H1 (cell line): ENCODE results near the gene EWSR1. TPM values are rescaled to one million over a fixed set of nuclear protein-coding genes. Genes with fewer than 3 reads are reported as not detected.

Experiments used
- CTCF ChIA-PET: fragments of 300-600 bp; sonication (Branson Sonifier 250); formaldehyde crosslinking; loops from one replicate; lab custom pipeline; 2021; ENCODE audit not compliant: partially characterized antibody; lab: Charles Lee
- POLR2A ChIA-PET: fragments of 300-600 bp; sonication (Branson Sonifier 250); formaldehyde crosslinking; loops from one replicate; lab custom pipeline; 2021; ENCODE audit warnings: inconsistent platforms; ENCODE audit not compliant: partially characterized antibody; lab: Charles Lee
- DNase-seq, 2 experiments: peaks; one replicate each; pipeline versions ENCODE4 v3.0.0 to v3.0.0-alpha.2; 2010 to 2022; ENCODE audit warnings: low spot score in 2 of 2, low read depth in 1 of 2, mixed read lengths in 1 of 2
- FAIRE-seq: peaks from 2 replicates; lab custom pipeline; 2011; peaks lifted over from hg19 to GRCh38; lab: Jason Lieb, UNC
- H2AFZ ChIP-seq: 2 replicates; pipeline ENCODE4 v1.8.1; 2012; ENCODE audit warnings: low read length, inconsistent platforms
- H2AK5ac ChIP-seq: 2 replicates; pipeline ENCODE4 v1.6.1; 2013; ENCODE audit warnings: low read depth, low read length
- H2BK120ac ChIP-seq: replicated peaks from 2 replicates; pipeline ENCODE3; 2013; ENCODE audit warnings: low read depth, low read length, inconsistent platforms
- H2BK12ac ChIP-seq: 2 replicates; pipeline ENCODE4 v1.6.1; 2013; ENCODE audit warnings: low read depth, low read length
- H2BK15ac ChIP-seq: 2 replicates; pipeline ENCODE4 v1.6.1; 2013; ENCODE audit warnings: low read length
- H2BK20ac ChIP-seq: 2 replicates; pipeline ENCODE4 v1.6.1; 2013; ENCODE audit warnings: low read length
- H2BK5ac ChIP-seq: 2 replicates; pipeline ENCODE4 v1.6.1; 2013; ENCODE audit warnings: low read depth, low read length
- H3K14ac ChIP-seq: 2 replicates; pipeline ENCODE4 v1.6.1; 2013; ENCODE audit warnings: inconsistent platforms; ENCODE audit not compliant: insufficient read length
- H3K18ac ChIP-seq: 2 replicates; pipeline ENCODE4 v1.6.1; 2013; ENCODE audit warnings: low read length; ENCODE audit errors: extremely low read depth
- H3K23ac ChIP-seq: 2 replicates; pipeline ENCODE4 v1.6.1; 2013; ENCODE audit warnings: inconsistent platforms; ENCODE audit not compliant: insufficient read length
- H3K23me2 ChIP-seq: 2 replicates; pipeline ENCODE4 v1.6.1; 2013; ENCODE audit warnings: low read depth, low read length
- H3K27ac ChIP-seq: 2 replicates; pipeline ENCODE4 v1.6.1; 2011; ENCODE audit warnings: low read depth, low read length, inconsistent platforms
- H3K27me3 ChIP-seq, 4 experiments: replicated peaks in 1 of 4; 1 replicate in 1 of 4; 2 replicates in 3 of 4; pipeline versions ENCODE4 v1.6.1 to v1.8.1; 2011 to 2013; ENCODE audit warnings: low read length in 3 of 4, mild to moderate bottlenecking in 3 of 4, inconsistent platforms in 2 of 4, mixed read lengths in 2 of 4, moderate library complexity in 1 of 4; ENCODE audit not compliant: control insufficient read depth in 3 of 4, insufficient read depth in 3 of 4; ENCODE audit errors: extremely low read depth in 1 of 4
- H3K36me3 ChIP-seq, 4 experiments: 2 replicates each; pipeline versions ENCODE4 v1.6.1 to v1.8.1; 2011 to 2013; ENCODE audit warnings: mild to moderate bottlenecking in 4 of 4, low read length in 3 of 4, moderate library complexity in 2 of 4, control low read depth in 1 of 4, inconsistent platforms in 1 of 4; ENCODE audit not compliant: insufficient read depth in 4 of 4, control insufficient read depth in 2 of 4
- H3K4ac ChIP-seq: replicated peaks from 2 replicates; pipeline ENCODE3; 2013; ENCODE audit warnings: low read length, low read depth, mixed read lengths, inconsistent platforms; ENCODE audit not compliant: insufficient read length
- H3K4me1 ChIP-seq, 4 experiments: replicated peaks in 1 of 4; 1 replicate in 1 of 4; 2 replicates in 3 of 4; pipeline versions ENCODE4 v1.6.1 to v1.8.1; 2011 to 2013; ENCODE audit warnings: low read length in 3 of 4, inconsistent platforms in 2 of 4, mixed read lengths in 1 of 4; ENCODE audit not compliant: insufficient read depth in 4 of 4, control insufficient read depth in 3 of 4
- H3K4me2 ChIP-seq, 2 experiments: 2 replicates each; pipeline versions ENCODE4 v1.6.1 to v1.8.1; 2011 to 2013; ENCODE audit warnings: low read depth in 2 of 2, low read length in 2 of 2, control low read depth in 1 of 2, inconsistent platforms in 1 of 2, mild to moderate bottlenecking in 1 of 2; ENCODE audit not compliant: insufficient read depth in 1 of 2
- H3K4me3 ChIP-seq, 4 experiments: fragments of 200-600, 300-600 bp in 1 of 4; sonication (generic), shearing (Covaris generic), sonication (Bioruptor Twin) in 1 of 4; 2 replicates each; pipeline versions ENCODE4 v1.5.1 to v1.8.1; 2011 to 2016; ENCODE audit warnings: low read length in 4 of 4, low read depth in 3 of 4, control low read depth in 2 of 4, inconsistent platforms in 2 of 4, mild to moderate bottlenecking in 2 of 4, mixed read lengths in 1 of 4, moderate library complexity in 1 of 4; ENCODE audit not compliant: insufficient read depth in 2 of 4; ENCODE audit errors: extremely low read depth in 1 of 4
- H3K56ac ChIP-seq: replicated peaks from 2 replicates; pipeline ENCODE3; 2013; ENCODE audit warnings: low read depth, mild to moderate bottlenecking, mixed read lengths, low read length, inconsistent platforms; ENCODE audit not compliant: insufficient read length
- H3K79me1 ChIP-seq: 2 replicates; pipeline ENCODE4 v1.6.1; 2013; ENCODE audit warnings: low read depth, low read length, control low read depth
- H3K79me2 ChIP-seq, 2 experiments: 2 replicates each; pipeline versions ENCODE4 v1.6.1 to v1.8.1; 2012 to 2013; ENCODE audit warnings: low read length in 2 of 2, mild to moderate bottlenecking in 2 of 2, inconsistent platforms in 1 of 2; ENCODE audit not compliant: insufficient read depth in 2 of 2, control insufficient read depth in 1 of 2
- H3K9ac ChIP-seq, 4 experiments: replicated peaks in 1 of 4; 1 replicate in 1 of 4; 2 replicates in 3 of 4; pipeline versions ENCODE4 v1.6.1 to v1.8.1; 2011 to 2013; ENCODE audit warnings: low read depth in 3 of 4, low read length in 3 of 4, control low read depth in 2 of 4, mild to moderate bottlenecking in 2 of 4, moderate library complexity in 2 of 4, inconsistent platforms in 1 of 4; ENCODE audit errors: extremely low read depth in 1 of 4
- H3K9me3 ChIP-seq, 2 experiments: 2 replicates each; pipeline versions ENCODE4 v1.6.1 to v1.8.1; 2012 to 2013; ENCODE audit warnings: mild to moderate bottlenecking in 2 of 2, moderate library complexity in 2 of 2, control low read depth in 1 of 2, inconsistent platforms in 1 of 2, low read depth in 1 of 2, low read length in 1 of 2, mixed read lengths in 1 of 2; ENCODE audit not compliant: insufficient read depth in 2 of 2
- H4K20me1 ChIP-seq, 2 experiments: replicated peaks in 1 of 2; 2 replicates each; pipeline versions ENCODE3 to v1.8.1; 2011 to 2013; ENCODE audit warnings: inconsistent platforms in 2 of 2, low read length in 2 of 2, mild to moderate bottlenecking in 1 of 2; ENCODE audit not compliant: insufficient read depth in 2 of 2, control insufficient read depth in 1 of 2
- H4K5ac ChIP-seq: 2 replicates; pipeline ENCODE4 v1.6.1; 2013; ENCODE audit warnings: low read length, low read depth, mixed read lengths, inconsistent platforms; ENCODE audit not compliant: insufficient read length
- H4K8ac ChIP-seq: 2 replicates; pipeline ENCODE4 v1.8.0; 2013; ENCODE audit warnings: mild to moderate bottlenecking, moderate library complexity, low read length, inconsistent platforms; ENCODE audit not compliant: insufficient read depth; ENCODE audit errors: extremely low read depth
- H4K91ac ChIP-seq: replicated peaks from 2 replicates; pipeline ENCODE3; 2013; ENCODE audit warnings: low read length, mixed read lengths, inconsistent platforms; ENCODE audit not compliant: insufficient read length
- ASH2L ChIP-seq: fragments of 200-600, 300-600 bp; sonication (generic); IDR thresholded peaks from one replicate; pipeline ENCODE4 v1.7.1; 2017; ENCODE audit warnings: low read length
- BRCA1 ChIP-seq: IDR thresholded peaks from 2 replicates; pipeline ENCODE4 v1.6.1; 2012; ENCODE audit warnings: low read depth, low read length, improper control_type of control experiment
- CREB1 ChIP-seq: IDR thresholded peaks from 2 replicates; pipeline ENCODE4 v1.6.1; 2012; ENCODE audit warnings: inconsistent platforms
- GABPA ChIP-seq: IDR thresholded peaks from 2 replicates; pipeline ENCODE4 v1.6.1; 2011; ENCODE audit warnings: mild to moderate bottlenecking, low read length, moderate library complexity, borderline replicate concordance; ENCODE audit not compliant: insufficient read depth
- JUN ChIP-seq: IDR thresholded peaks from 2 replicates; pipeline ENCODE4 v1.6.1; 2011; ENCODE audit warnings: low read depth, mild to moderate bottlenecking, improper control_type of control experiment, low read length
- KDM5A ChIP-seq: fragments of 200-600 bp; IDR thresholded peaks from 2 replicates; pipeline ENCODE4 v1.7.1; 2012; ENCODE audit warnings: mild to moderate bottlenecking, low read length, inconsistent platforms, mixed read lengths
- NANOG ChIP-seq: IDR thresholded peaks from 2 replicates; pipeline ENCODE4 v1.6.1; 2011; ENCODE audit warnings: low read length, low read depth, mild to moderate bottlenecking, inconsistent platforms; ENCODE audit not compliant: insufficient read depth, poor library complexity, severe bottlenecking
- PHF8 ChIP-seq: fragments of 200-600 bp; sonication (generic); conservative IDR thresholded peaks from 2 replicates; pipeline ENCODE4 v1.7.1; 2012; ENCODE audit warnings: low read depth, mild to moderate bottlenecking, inconsistent platforms, low read length, moderate library complexity
- RAD21 ChIP-seq, 2 experiments: IDR thresholded peaks in 1 of 2; conservative IDR thresholded peaks in 1 of 2; 2 replicates each; pipeline ENCODE4 v1.6.1; 2011; ENCODE audit warnings: low read depth in 2 of 2, low read length in 2 of 2, improper control_type of control experiment in 1 of 2, inconsistent platforms in 1 of 2, mild to moderate bottlenecking in 1 of 2, moderate library complexity in 1 of 2
- RXRA ChIP-seq: IDR thresholded peaks from 2 replicates; pipeline ENCODE4 v1.6.1; 2011; ENCODE audit warnings: low read depth, mild to moderate bottlenecking, low read length, moderate library complexity; ENCODE audit not compliant: insufficient read depth
- SAP30 ChIP-seq: fragments of 300-600 bp; sonication (generic); IDR thresholded peaks from 2 replicates; pipeline ENCODE4 v1.7.1; 2012; ENCODE audit warnings: low read length, moderate library complexity, mild to moderate bottlenecking, inconsistent platforms; ENCODE audit not compliant: insufficient read depth, insufficient replicate concordance
- TAF7 ChIP-seq: optimal IDR thresholded peaks from 2 replicates; pipeline ENCODE3; 2011; ENCODE audit warnings: low read depth, mild to moderate bottlenecking, inconsistent platforms, low read length, moderate library complexity, borderline replicate concordance
- WGBS, 2 experiments: shearing (Covaris generic) in 1 of 2; methylation state at CpG; one replicate each; pipeline versions ENCODE4 v1.1.6 to v1.1.7; 2013 to 2015; ENCODE audit warnings: low lambda C conversion rate in 2 of 2, mixed read lengths in 2 of 2, inconsistent platforms in 1 of 2, low coverage in 1 of 2, missing lambda C conversion rate in 1 of 2; ENCODE audit not compliant: insufficient replicate concordance in 2 of 2, insufficient coverage in 1 of 2, insufficient read length in 1 of 2; ENCODE audit errors: extremely low coverage in 1 of 2, missing lambda C conversion rate in 1 of 2; 5-methylcytosine and 5-hydroxymethylcytosine counted together
- polyA plus RNA-seq, 7 experiments: library from polyadenylated mRNA; depleted of rRNA in 3 of 7; stranded (reverse) in 5 of 7; unstranded in 2 of 7; fragments of >200 nt in 5 of 7; fragments of 200-250 nt in 2 of 7; gene quantifications; 1 replicate in 5 of 7; 2 replicates in 1 of 7; 4 replicates in 1 of 7; pipeline versions ENCODE4 v1.2.1 to v1.2.3, GENCODE V29; 2011 to 2013; ENCODE audit warnings: missing spikeins in 2 of 7, mixed read lengths in 2 of 7
- total RNA-seq: library from RNA; stranded (reverse); fragmentation: NEBNext Ultra II Directional; extraction: Animal tissue kit (Norgen Biotek cat#: 25700); gene quantifications from 2 replicates; pipeline ENCODE4 v1.2.1, GENCODE V29; 2021

The EWSR1 gene
- total and polyA plus RNA-seq, 2 of the 8 experiments (the other 6 are each of a cell fraction or from before 2014, with no cell fraction given), result 387 to 930 TPM

GRCh38 chr22:29317827-29318454 is 49.9 kb downstream of the EWSR1 start:
- Histone ChIP-seq H2AFZ (no peak overlapping the region), H2BK15ac (no peak overlapping the region), H2BK120ac (no peak overlapping the region), H4K5ac (no peak overlapping the region), H3K4me1 (peaks cover 0 to 10% (median 7%) of the 10 kb centered on the region in 4 experiments; a peak in 6 of 7 replicates), H3K27ac (no peak overlapping the region), H3K18ac (no peak overlapping the region), H3K14ac (no peak overlapping the region), H3K79me2 (no peaks in the 10 kb centered on the region), H3K79me1 (no peaks in the 10 kb centered on the region), H3K4me2 (no peak overlapping the region), H2BK12ac (no peak overlapping the region), H3K9ac (no peak overlapping the region), H3K23ac (no peak overlapping the region), H3K36me3 (peaks cover 0 to 12% (median 0%) of the 10 kb centered on the region in 4 experiments; a peak in 1 of 8 replicates), H4K91ac (no peak overlapping the region), H4K8ac (no peak overlapping the region), H3K23me2 (peaks cover 6% of the 10 kb centered on the region; the same call in 1 of the 2 replicates), H3K4ac (no peak overlapping the region), H4K20me1 (peaks cover 6 to 7% of the 10 kb centered on the region in 2 experiments), H3K9me3 (peaks cover 7 to 8% of the 10 kb centered on the region in 2 experiments; a peak in 3 of 4 replicates), H2BK20ac (no peak overlapping the region), H3K27me3 (peaks cover 29 to 43% (median 41%) of the 10 kb centered on the region in 4 experiments), H2AK5ac (no peak overlapping the region), H2BK5ac (no peak overlapping the region), H3K4me3 (no peak overlapping the region), H3K56ac (no peak overlapping the region)
- POLR2A ChIA-PET, result interaction anchor here (1.4 to 3.9 kb wide), 5 partner anchors 10 to 60 kb away, joined by 3 to 17 read pairs (median 4); partner anchors contain the start of gene GAS2L1
- CTCF ChIA-PET, result interaction anchor here (1.5 to 2.7 kb wide), 5 partner anchors 10 to 109 kb away, joined by 4 to 14 read pairs (median 7); partner anchors contain the start of gene GAS2L1
- FAIRE-seq (no peak), DNase-seq (no peak)
- WGBS, 2 experiments, result 88% methylated on average over 18 of the region's 18 CpGs; no CpG with 5 or more reads in 1 of the 2 experiments
- TF ChIP-seq NANOG (no peak), GABPA (no peak), ASH2L (no peak), SAP30 (no peak), KDM5A (no peak), CREB1 (no peak), RXRA (no peak), TAF7 (no peak), JUN (no peak), BRCA1 (no peak), RAD21 (IDR thresholded peaks at IDR 0.05 in 1 of 2, conservative IDR thresholded peaks at IDR 0.05 in 1 of 2; ENCODE audit: low read depth in 2 of 2, low read length in 2 of 2) (no peak), PHF8 (no peak)
